SHP77 (cell line): Measurements from ENCODE around the gene COL16A1.

Source experiments
- DNase-seq, 2 experiments: peaks; one replicate each; lab custom pipeline; 2025; lab: John Stamatoyannopoulos, UW

Gene COL16A1

DNA sequence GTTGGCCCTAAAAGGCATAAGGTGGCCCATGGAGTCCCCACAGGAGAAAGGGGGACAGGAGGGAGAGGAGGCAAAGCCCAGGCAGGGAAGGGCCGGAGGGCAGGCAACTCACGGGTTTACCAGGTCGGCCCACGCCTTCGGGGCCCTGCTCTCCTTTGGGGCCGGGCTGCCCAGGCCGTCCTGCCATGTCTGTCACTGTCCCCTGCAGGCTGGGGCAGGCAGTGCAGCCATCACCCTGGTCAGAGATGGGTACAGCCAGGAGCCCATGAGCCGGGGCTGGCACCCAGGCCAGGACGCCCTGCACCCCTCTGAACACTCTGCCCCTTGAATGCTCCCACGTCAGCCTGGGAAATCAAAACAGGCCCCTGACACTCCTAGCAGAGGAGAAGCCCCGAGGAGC, 19.8 kb downstream of the COL16A1 start:
- no peak for DNase-seq

DNA sequence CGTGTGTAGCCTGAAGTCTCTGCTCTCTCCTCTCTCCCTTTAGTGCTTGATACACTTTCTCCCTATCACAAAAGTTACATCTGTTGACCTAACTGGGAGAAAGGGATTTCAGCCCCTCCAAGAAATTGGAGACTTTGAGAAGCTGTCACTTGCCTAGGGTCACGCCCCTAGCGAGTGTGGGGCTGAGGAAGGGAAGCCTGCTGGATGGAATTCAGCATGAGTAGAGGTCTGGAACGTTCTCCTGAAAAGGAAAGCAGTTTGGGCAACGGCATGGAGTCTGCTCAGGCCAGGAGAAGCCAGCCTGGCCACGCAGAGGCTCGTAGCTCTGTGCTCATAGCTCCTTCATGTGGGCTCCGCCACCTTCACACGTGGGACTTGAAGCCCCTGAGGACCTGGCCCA, 22.4 kb downstream of the COL16A1 start:
- DNase-seq = no peak

DNA sequence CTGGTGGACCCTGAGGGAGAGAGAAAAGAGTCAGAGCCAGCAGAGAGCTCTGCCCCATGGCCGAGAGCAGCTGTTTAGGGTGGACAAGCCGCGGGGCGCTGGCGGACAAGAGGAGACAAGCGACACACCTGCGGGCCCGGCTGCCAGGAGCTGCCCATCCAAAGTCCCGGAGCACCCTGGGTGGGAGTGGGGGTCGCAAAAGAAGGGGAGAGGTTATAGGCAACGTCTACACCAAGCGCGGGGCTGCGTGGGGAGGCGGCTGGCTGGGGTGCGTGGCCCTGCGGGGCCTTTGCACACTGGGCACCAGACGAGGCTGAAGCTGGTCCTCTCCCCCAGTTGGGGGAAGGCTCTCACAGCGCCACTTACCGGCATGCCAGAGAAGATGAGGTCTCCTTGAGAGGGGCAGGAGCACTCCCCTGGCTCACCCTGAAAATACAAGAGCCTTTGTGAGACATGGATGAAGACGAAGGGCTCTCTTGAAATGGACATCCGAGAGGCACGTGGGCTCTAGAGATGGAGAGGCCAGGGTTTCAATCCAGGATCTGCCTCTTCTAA, 24.1 kb downstream of the COL16A1 start:
- no peak for DNase-seq

DNA sequence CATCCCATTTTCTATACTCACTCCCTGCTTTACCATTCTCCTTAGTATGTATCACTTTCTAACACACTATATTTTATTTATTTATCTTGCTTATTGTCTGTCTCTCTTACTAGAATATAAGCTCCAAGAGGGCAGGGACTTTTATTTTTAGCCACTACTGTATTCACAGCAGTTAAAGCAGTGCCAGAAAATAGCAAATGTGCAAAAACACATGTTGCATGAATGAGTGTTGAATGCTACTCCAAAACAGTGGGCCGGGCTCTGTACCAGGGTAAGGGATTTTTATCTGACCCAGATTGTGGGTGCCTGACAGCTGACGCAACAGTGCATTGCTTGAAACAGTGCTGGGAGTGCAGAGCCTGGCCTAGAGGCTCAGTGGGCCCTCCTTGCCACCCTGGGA, 24.7 kb downstream of the COL16A1 start:
- DNase-seq = no peak

- no peak for DNase-seq
Observed at GRCh38 chr1:31678681-31679080, 25.1 kb downstream of the COL16A1 start.

GRCh38 chr1:31677949-31678348, 25.9 kb downstream of the COL16A1 start:
- no peak for DNase-seq

DNA sequence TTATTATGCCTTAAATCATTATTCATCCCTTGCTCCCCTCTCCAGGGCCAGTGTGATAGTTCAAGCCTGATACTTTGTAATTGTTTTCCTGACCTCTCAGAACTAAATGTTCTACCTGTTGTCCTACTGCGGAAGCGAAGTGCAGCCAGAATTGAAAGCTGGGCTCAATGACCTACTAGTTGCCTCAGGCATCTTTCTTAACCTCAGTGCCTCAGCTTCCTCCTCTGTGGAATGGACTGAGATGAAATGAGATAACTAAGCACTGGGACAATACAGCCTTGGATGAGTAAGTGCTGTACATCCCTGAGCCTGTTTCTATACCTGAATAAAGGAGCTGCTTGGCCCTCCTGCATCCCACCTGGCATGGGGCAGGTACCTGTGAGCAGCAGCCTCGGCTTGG, 26.4 kb downstream of the COL16A1 start:
- DNase-seq = no peak

DNA sequence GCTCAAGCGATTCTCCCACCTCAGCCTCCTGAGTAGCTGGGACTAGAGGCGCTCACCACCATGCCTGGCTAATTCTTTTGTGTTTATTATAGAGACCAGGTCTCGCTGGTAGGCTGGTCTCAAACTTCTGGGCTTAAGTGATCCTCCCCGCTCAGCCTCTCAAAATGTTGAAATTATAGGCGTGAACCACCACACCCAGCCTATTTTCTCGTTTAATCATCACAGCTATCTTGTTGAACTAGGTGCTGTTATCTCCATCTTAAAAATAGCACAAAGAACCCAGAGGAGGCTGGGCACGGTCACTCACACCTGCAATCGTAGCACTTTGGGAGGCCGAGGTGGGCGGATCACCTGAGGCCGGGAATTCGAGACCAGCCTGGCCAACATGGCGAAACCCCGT, 28.1 kb downstream of the COL16A1 start:
- no peak for DNase-seq

GRCh38 chr1:31675161-31675560, 28.7 kb downstream of the COL16A1 start:
- no peak for DNase-seq

DNA sequence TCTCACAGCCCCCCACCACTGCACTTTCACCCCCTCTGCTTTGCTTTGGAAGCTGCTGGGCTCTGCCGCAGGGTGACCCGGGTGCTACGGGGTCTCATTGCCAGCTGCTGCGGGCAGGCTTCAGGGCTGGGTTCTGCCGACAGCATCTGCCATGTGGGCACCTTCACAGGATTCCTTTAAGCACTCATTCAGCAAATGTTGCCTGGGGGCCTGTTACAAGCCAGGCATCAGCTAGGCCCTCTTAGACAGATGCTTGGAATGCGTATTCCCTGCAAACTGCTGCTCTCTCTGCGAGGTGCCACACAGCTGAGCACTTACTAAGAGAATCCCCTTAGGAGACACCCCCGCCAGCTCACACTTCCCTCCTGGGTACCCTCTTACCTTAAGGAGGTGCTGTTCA, 29.2 kb downstream of the COL16A1 start:
- no peak for DNase-seq

DNA sequence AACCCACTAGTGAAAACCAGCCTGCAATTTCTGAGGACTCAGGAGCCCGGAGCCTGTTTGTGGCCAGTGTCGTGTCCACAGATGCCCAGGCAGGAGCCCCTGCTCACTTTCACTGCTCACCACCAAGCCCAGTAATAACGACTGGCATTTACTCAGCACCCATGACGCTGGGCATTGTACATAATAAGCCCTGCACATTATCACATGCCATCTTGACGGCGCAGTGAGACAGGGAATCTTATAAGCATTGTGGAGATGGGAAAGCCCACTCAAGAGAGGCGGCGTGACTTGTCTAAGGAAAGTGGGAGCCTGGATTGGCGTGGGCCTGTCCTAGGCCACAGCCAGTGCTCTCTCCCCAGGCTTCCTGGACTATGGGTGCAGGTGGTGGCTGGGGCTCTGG, 30.4 kb downstream of the COL16A1 start:
- DNase-seq = no peak

- peak; percentile 11 to 19 for DNase-seq
Observed at GRCh38 chr1:31672986-31673385, 30.8 kb downstream of the COL16A1 start.

- no peak for DNase-seq
Observed at GRCh38 chr1:31671561-31672201, 32.1 kb downstream of the COL16A1 start.

DNA sequence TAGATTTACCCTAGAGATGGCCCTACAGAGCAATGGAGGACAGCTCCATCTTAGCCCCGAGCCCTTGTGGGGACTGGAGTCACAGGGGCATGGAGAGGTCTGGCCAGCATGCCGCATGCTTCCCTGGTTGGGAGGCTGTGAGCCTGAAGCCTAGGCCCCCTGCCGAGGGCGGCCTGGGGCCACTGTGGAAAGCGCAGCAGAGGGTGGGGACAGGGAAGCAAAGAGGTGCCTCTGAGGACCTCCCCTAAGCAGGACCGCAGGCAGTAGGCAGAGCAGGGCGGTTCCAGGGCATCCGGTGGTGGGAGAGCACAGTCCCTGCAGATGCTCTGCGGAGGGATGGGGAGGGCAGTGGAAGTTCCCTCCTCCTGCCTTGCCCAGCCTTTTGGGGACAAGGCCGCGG, 32.7 kb downstream of the COL16A1 start:
- no peak for DNase-seq

DNA sequence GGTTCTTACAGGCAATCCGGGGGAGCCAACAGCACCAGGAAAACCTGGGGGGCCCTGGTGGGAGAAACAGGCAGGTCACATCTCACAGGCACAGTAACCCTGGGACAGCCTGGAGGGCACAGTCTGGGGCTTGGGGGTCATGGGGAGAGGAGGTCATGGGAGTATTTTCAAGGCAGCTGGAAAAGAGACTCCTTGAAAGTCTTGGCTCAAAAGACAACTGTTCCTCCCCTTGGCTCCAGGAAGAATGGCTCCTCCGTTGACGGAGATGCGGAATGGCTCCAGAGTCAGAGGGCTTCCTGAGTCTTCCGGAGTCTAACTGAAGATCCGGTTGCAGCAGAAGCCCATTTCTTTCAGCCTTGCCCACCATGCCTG, 33.2 kb downstream of the COL16A1 start:
- DNase-seq = no peak

- DNase-seq = peak; percentile 92 to 93
Observed at GRCh38 chr1:31669786-31670592, 33.8 kb downstream of the COL16A1 start.

DNA sequence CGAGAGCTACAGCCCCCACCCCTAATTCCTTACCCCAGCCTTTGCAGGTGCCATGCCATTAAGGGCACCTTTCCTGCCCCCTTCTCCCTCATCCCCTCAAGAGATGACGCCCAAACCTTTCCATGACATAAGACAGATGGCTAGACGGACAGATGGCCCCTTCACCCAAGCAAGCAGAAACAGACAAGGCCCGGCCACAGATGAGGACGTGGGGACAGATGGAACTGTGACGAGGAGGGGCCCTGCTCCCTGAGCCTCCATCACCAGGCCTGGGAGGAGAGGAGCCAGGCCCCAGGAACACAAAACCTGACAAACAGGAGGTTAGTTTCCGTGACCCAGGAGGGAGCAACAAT, 34.4 kb downstream of the COL16A1 start:
- no peak for DNase-seq

- DNase-seq = no peak
Observed at GRCh38 chr1:31668303-31668883, 35.4 kb downstream of the COL16A1 start.

- DNase-seq = no peak
Observed at GRCh38 chr1:31667065-31667785, 36.6 kb downstream of the COL16A1 start.

DNA sequence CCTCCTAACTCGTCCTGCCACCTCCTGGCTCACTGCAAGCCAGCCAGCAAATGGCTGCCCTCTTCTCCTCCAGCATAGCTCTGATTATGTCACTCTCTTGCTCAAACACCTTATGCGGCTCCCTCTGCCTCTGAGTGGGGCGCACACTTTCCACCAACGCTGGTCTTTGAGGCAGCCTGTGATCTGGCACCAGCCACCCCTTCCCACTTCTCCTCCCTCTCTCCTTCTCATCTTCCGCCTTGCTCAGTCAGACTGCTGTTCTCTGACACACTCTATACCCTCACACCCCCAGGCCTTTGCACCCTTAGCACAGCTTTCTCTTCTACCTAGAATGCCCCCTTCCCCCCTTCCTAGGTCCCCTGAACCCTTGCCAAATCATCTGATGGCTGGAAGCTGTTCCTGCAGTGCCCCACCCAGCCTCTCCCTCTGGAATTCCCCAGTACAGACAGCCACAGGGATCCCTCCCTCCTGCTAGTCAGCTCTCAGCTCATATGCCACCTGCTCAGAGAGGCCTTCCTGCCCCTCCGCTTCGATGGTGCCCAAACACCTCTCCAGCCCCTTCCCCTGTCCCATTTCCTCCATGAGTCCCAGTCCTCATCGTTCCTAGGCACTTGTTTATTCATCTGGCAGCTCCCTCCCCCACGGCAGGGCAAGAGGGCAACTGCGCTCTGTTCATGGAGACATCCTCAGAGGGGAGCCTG, 37.4 kb downstream of the COL16A1 start:
- DNase-seq = peak; percentile 73 to 83

DNA sequence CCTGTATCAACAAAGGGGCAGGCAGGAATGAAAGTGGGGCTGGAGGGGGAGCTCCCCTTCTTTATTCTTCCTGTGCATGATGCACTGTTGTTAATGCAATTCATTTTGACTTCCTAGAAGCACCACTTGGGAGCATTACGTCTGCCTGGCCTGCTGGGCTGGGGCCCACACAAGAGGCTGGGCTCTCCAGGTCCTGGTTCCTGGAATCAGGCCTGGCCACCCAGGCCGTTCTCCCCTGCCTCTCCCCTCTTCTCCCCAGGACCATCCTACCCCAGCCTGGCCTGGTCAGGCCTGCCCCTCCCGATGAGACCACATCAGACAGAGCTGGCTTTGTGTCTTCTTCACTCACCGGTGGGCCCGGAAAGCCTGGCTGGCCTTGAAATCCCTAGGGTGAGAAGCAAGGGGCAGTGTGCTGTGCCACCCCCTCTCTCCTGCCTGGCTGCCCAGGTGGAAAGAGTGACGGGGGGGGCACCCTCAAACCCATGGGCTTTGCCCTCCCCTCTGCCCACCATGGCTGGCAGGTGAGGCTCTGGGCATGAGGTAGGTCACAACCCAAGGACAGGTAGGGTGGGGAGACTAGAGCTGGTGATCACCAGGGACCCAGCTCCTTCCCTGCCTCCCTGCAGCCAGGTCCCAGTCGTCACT, 38.5 kb downstream of the COL16A1 start:
- no peak for DNase-seq
